Stimulated activated CD8-positive, alpha-beta memory T cell treated with anti-CD3 and anti-CD28 coated beads, Interleukin-7, amount 100 ng/mL, for 24 hours (primary cell): ENCODE results near the gene LMCD1.
"Not testable (repeated sequence)": the region's sequence is repeated elsewhere in the genome, so short reads cannot be mapped to it uniquely, and the experiment has no call there.

ENCODE experiments used
- DNase-seq: peaks from one replicate; pipeline ENCODE4 v3.0.0-alpha.2; 2020; ENCODE audit warnings: low read depth

The LMCD1 gene

DNA sequence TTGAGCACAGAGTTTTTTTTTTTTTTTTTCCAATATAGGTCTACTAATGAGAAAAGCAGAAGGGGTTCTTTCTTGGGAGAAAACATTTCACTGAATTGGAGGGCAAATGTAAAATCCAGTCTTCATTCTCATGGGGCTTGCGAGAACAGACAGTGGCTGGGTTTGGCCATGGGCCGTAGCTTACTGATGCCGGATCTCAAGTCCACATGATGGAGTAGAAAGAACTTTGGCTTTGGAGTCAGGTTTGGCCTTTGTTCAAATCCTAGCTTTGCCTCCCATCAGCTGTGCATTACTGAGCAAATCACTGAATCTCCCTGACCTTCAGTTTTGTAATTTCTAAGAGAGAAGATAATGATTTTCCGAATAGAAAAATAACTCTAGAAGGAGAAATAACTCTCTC, 59.7 kb downstream of the LMCD1 start:
- no peak for DNase-seq

GRCh38 chr3:8562081-8562595, 60.5 kb downstream of the LMCD1 start:
- no peak for DNase-seq

GRCh38 chr3:8563146-8563545, 61.5 kb downstream of the LMCD1 start:
- DNase-seq, result no peak

DNA sequence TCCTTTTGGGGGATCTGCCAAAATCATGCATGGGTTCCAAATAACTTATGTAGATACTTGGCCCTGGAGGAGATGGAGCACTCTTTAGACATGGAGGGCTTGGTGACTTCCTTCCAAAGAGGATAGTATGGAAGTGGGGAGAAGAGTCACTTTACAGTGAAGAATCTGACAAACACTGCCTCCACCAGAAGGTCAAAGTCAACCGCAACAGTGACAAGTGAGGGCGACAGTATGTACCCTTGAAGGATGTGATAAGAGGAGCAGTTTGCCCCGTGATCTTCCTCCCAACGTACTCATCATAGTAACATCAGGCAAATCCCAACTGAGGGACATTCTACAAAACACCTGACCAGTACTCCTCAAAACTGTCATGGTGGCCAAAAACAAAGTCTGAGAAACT, 62.0 kb downstream of the LMCD1 start:
- DNase-seq, result no peak

GRCh38 chr3:8565376-8565775, 63.8 kb downstream of the LMCD1 start:
- DNase-seq, result no peak

GRCh38 chr3:8567784-8568575, 66.4 kb downstream of the LMCD1 start:
- DNase-seq, result no peak

GRCh38 chr3:8571256-8571655, 69.6 kb downstream of the LMCD1 start:
- no peak for DNase-seq

- DNase-seq, result no peak
These were observed 71.8 kb downstream of the LMCD1 start for GRCh38 chr3:8573342-8573926.

DNA sequence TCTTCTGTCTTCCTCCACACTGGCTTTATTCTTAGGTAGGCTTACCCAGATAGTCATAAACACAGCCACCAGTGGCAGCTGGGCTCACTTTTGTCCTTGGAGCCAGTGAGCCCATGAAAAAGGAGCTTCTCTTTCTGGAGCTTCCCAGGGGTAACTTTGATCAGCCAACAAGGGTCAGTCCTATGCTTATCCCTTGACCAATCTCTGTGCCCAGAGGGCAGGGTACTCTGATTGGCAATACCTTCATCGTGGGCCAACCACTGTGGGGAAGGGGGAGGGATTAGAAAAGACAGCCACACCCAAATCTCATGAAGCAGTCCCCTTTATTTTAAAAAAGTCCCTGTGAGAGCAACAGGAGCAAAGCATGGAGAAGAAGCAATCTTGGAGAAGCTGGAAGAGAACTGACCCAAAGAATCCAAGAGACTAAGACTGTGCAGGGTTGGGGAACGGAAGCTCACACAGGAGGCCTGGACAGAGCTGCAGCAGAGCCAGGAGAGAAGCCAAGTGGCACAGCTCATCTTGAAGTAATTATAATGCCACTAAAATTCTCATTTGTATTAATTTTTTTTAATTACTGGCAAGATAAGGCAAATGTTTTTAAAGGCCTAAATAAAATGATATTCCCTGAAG, 72.5 kb downstream of the LMCD1 start:
- DNase-seq, result no peak

DNA sequence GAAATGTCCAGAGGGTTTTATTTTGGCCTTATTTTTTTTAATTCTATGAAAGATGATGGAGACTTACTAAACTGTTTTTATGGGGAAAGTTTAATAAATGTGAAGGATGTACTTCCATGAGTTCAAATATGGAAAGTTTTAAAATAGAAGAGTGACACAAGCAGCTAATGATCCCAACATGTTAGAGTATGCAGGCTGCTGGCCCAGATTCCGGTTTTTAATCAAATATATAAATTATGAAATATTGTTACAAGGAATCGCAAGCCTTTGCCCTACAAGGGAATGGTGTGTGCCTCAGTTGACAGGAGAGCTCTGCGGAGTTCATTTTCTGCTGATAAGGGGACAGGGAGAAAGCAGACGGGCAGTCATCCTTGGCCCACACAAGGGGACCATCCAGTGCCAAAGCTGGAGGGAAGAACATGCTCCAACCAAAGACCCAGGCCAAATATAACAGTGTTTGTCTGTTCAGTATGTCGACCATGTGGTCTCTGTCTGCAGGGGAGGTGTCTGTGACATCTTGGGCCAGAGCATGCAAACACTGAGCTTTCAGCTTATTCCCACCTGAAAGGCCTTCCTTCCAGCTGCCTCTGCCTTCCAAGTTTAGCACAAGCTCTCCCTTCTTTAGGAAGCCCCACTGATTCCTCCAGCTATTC, 73.2 kb downstream of the LMCD1 start:
- no peak for DNase-seq

GRCh38 chr3:8575364-8576104, 73.9 kb downstream of the LMCD1 start:
- DNase-seq, result no peak

GRCh38 chr3:8576436-8576835, 74.8 kb downstream of the LMCD1 start:
- no peak for DNase-seq

GRCh38 chr3:8576841-8577571, 75.4 kb downstream of the LMCD1 start:
- DNase-seq, result no peak

DNA sequence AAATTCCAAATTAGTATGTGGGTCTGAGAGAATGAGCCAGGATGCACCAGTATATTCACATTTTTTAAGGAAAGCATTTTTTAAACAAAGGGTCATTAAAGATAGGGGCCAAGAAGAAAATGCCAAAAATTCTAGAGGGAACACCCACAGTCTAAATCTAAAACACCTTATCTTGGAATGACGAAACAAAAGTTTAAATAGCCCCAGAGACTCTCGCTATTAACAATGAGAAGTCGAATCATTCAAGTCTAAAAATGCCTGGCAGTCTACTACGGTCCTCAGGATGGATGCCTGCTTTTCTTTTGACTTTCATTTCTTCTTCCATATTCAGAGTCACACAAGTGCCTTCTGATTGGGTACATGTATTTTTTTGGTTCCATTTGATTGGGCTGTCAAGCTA, 76.7 kb downstream of the LMCD1 start:
- no peak for DNase-seq

GRCh38 chr3:8579096-8579495, 77.5 kb downstream of the LMCD1 start:
- no peak for DNase-seq

- no peak for DNase-seq
These were observed 78.3 kb downstream of the LMCD1 start for GRCh38 chr3:8579943-8580342.

- not testable (repeated sequence) for DNase-seq
These were observed 78.8 kb downstream of the LMCD1 start for GRCh38 chr3:8580434-8580833.

DNA sequence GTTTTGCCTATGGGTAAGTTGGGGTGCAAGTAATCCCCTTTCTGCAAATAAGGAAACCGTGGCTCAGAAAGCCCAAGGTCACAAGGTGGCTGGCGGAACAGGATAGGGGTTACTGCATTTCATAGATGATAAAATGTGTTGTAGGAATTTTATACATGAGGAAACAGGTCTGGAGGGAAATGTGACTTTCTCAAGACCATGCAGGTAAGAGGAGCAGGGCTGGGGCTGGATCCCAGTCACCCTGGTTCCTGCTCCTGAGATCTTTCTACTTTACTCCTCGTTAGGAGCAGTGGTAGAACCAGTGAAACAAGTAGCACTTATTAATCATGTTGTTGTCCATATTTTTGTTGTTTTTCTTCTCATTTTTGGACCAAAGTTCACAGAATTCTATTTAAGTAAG, 79.8 kb downstream of the LMCD1 start:
- no peak for DNase-seq

DNA sequence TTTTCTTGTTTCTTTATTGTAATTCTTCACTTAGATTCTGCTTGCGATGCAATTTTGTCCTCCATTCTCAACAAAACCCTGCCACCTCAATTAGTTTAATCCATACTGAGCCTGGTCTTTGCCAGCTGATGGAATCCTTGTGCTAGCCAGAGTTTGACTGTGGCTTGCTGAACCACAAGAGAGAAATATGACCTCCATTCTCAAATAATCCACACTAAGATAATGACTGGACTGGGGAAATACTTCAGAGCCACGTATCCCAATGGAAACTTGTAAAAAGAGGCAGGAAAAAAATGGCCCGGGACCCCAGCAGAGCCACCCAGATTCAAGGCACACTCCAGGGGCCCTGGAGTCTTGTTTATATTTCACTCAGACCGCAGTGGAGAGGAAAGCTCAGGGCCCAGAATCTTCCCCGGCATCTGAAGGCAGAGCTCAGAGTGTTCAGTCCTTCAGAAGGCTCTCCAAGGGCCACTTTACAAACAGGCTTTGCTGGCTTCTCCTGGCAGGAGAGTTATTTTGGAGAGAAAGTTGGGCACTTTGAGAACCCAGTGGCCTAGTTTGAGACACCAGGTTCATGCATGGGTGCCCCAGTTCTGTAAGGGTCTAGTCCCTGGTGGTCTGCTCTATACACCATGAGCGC, 80.3 kb downstream of the LMCD1 start:
- no peak for DNase-seq

GRCh38 chr3:8584661-8585060, 83.0 kb downstream of the LMCD1 start:
- DNase-seq, result no peak
